Ishikawa (cell line): ENCODE data around the gene RNPEP.

ENCODE experiments used
- CEBPB ChIP-seq: IDR thresholded peaks from 2 replicates; pipeline ENCODE4 v1.6.1; 2012
- CREB1 ChIP-seq: IDR thresholded peaks from 2 replicates; pipeline ENCODE4 v1.6.1; 2012; ENCODE audit warnings: low read depth
- EGR1 ChIP-seq: IDR thresholded peaks from 2 replicates; pipeline ENCODE4 v1.6.1; 2012
- EP300 ChIP-seq: IDR thresholded peaks from 2 replicates; pipeline ENCODE4 v1.6.1; 2012; ENCODE audit warnings: borderline replicate concordance
- FOXM1 ChIP-seq: IDR thresholded peaks from 2 replicates; pipeline ENCODE4 v1.6.1; 2012; ENCODE audit warnings: low read depth, borderline replicate concordance
- NFIC ChIP-seq: IDR thresholded peaks from 2 replicates; pipeline ENCODE4 v1.6.1; 2012
- RAD21 ChIP-seq: IDR thresholded peaks from 2 replicates; pipeline ENCODE4 v1.6.1; 2012; ENCODE audit warnings: low read depth
- TAF1 ChIP-seq: IDR thresholded peaks from 2 replicates; pipeline ENCODE4 v1.6.1; 2012; ENCODE audit warnings: low read depth, mild to moderate bottlenecking
- TEAD4 ChIP-seq: IDR thresholded peaks from 2 replicates; pipeline ENCODE4 v1.6.1; 2012
- TF ChIP-seq, protein P1 (sequence below): IDR thresholded peaks from 2 replicates; pipeline ENCODE4 v1.6.1; 2012
- TF ChIP-seq, protein P2 (sequence below): IDR thresholded peaks from 2 replicates; pipeline ENCODE4 v1.6.1; 2012

DNA sequence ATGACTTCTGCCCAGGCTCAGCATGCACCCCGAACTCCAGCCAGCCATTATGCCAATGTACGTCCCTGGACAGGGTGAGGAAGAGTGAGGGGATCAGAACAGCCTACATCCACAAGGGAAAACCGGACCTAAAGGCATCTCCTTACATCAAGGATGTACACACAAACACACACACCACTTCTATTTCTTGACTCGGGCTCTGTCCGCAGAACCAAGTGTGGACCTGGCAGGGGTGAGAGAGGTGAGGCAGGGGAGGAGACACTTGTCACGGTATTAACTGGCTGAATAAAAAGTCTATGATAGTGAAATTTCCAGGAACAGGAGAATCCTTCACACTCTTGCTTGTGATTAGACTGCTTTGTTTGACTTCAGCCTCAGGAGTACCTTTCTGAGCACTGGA lies 38.4 kb upstream of the RNPEP start:
- TF ChIP-seq TEAD4 (no peak), RAD21 (no peak), CREB1 (no peak), TAF1 (no peak), CEBPB (no peak), EGR1 (no peak), FOXM1 (no peak), NFIC (no peak), EP300 (no peak)
- TF ChIP-seq, protein P1, sequence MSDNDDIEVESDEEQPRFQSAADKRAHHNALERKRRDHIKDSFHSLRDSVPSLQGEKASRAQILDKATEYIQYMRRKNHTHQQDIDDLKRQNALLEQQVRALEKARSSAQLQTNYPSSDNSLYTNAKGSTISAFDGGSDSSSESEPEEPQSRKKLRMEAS, result no peak
- TF ChIP-seq, protein P2, sequence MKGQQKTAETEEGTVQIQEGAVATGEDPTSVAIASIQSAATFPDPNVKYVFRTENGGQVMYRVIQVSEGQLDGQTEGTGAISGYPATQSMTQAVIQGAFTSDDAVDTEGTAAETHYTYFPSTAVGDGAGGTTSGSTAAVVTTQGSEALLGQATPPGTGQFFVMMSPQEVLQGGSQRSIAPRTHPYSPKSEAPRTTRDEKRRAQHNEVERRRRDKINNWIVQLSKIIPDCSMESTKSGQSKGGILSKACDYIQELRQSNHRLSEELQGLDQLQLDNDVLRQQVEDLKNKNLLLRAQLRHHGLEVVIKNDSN, result no peak
